H1 (cell line): ENCODE data around the gene PRSS38. TPM values are rescaled to one million over a fixed set of nuclear protein-coding genes. Genes with fewer than 3 reads are reported as not detected.

Experiments used
- CTCF ChIA-PET: fragments of 300-600 bp; sonication (Branson Sonifier 250); formaldehyde crosslinking; loops from one replicate; lab custom pipeline; 2021; ENCODE audit not compliant: partially characterized antibody; lab: Charles Lee
- POLR2A ChIA-PET: fragments of 300-600 bp; sonication (Branson Sonifier 250); formaldehyde crosslinking; loops from one replicate; lab custom pipeline; 2021; ENCODE audit warnings: inconsistent platforms; ENCODE audit not compliant: partially characterized antibody; lab: Charles Lee
- DNase-seq, 2 experiments: peaks; one replicate each; pipeline versions ENCODE4 v3.0.0 to v3.0.0-alpha.2; 2010 to 2022; ENCODE audit warnings: low spot score in 2 of 2, low read depth in 1 of 2, mixed read lengths in 1 of 2
- FAIRE-seq: peaks from 2 replicates; lab custom pipeline; 2011; peaks lifted over from hg19 to GRCh38; lab: Jason Lieb, UNC
- H2AFZ ChIP-seq: 2 replicates; pipeline ENCODE4 v1.8.1; 2012; ENCODE audit warnings: low read length, inconsistent platforms
- H2AK5ac ChIP-seq: 2 replicates; pipeline ENCODE4 v1.6.1; 2013; ENCODE audit warnings: low read depth, low read length
- H2BK120ac ChIP-seq: replicated peaks from 2 replicates; pipeline ENCODE3; 2013; ENCODE audit warnings: low read depth, low read length, inconsistent platforms
- H2BK12ac ChIP-seq: 2 replicates; pipeline ENCODE4 v1.6.1; 2013; ENCODE audit warnings: low read depth, low read length
- H2BK15ac ChIP-seq: 2 replicates; pipeline ENCODE4 v1.6.1; 2013; ENCODE audit warnings: low read length
- H2BK20ac ChIP-seq: 2 replicates; pipeline ENCODE4 v1.6.1; 2013; ENCODE audit warnings: low read length
- H2BK5ac ChIP-seq: 2 replicates; pipeline ENCODE4 v1.6.1; 2013; ENCODE audit warnings: low read depth, low read length
- H3K14ac ChIP-seq: 2 replicates; pipeline ENCODE4 v1.6.1; 2013; ENCODE audit warnings: inconsistent platforms; ENCODE audit not compliant: insufficient read length
- H3K18ac ChIP-seq: 2 replicates; pipeline ENCODE4 v1.6.1; 2013; ENCODE audit warnings: low read length; ENCODE audit errors: extremely low read depth
- H3K23ac ChIP-seq: 2 replicates; pipeline ENCODE4 v1.6.1; 2013; ENCODE audit warnings: inconsistent platforms; ENCODE audit not compliant: insufficient read length
- H3K23me2 ChIP-seq: 2 replicates; pipeline ENCODE4 v1.6.1; 2013; ENCODE audit warnings: low read depth, low read length
- H3K27ac ChIP-seq: 2 replicates; pipeline ENCODE4 v1.6.1; 2011; ENCODE audit warnings: low read depth, low read length, inconsistent platforms
- H3K27me3 ChIP-seq, 4 experiments: replicated peaks in 1 of 4; 1 replicate in 1 of 4; 2 replicates in 3 of 4; pipeline versions ENCODE4 v1.6.1 to v1.8.1; 2011 to 2013; ENCODE audit warnings: low read length in 3 of 4, mild to moderate bottlenecking in 3 of 4, inconsistent platforms in 2 of 4, mixed read lengths in 2 of 4, moderate library complexity in 1 of 4; ENCODE audit not compliant: control insufficient read depth in 3 of 4, insufficient read depth in 3 of 4; ENCODE audit errors: extremely low read depth in 1 of 4
- H3K36me3 ChIP-seq, 4 experiments: 2 replicates each; pipeline versions ENCODE4 v1.6.1 to v1.8.1; 2011 to 2013; ENCODE audit warnings: mild to moderate bottlenecking in 4 of 4, low read length in 3 of 4, moderate library complexity in 2 of 4, control low read depth in 1 of 4, inconsistent platforms in 1 of 4; ENCODE audit not compliant: insufficient read depth in 4 of 4, control insufficient read depth in 2 of 4
- H3K4ac ChIP-seq: replicated peaks from 2 replicates; pipeline ENCODE3; 2013; ENCODE audit warnings: low read length, low read depth, mixed read lengths, inconsistent platforms; ENCODE audit not compliant: insufficient read length
- H3K4me1 ChIP-seq, 4 experiments: replicated peaks in 1 of 4; 1 replicate in 1 of 4; 2 replicates in 3 of 4; pipeline versions ENCODE4 v1.6.1 to v1.8.1; 2011 to 2013; ENCODE audit warnings: low read length in 3 of 4, inconsistent platforms in 2 of 4, mixed read lengths in 1 of 4; ENCODE audit not compliant: insufficient read depth in 4 of 4, control insufficient read depth in 3 of 4
- H3K4me2 ChIP-seq, 2 experiments: 2 replicates each; pipeline versions ENCODE4 v1.6.1 to v1.8.1; 2011 to 2013; ENCODE audit warnings: low read depth in 2 of 2, low read length in 2 of 2, control low read depth in 1 of 2, inconsistent platforms in 1 of 2, mild to moderate bottlenecking in 1 of 2; ENCODE audit not compliant: insufficient read depth in 1 of 2
- H3K4me3 ChIP-seq, 4 experiments: fragments of 200-600, 300-600 bp in 1 of 4; sonication (generic), shearing (Covaris generic), sonication (Bioruptor Twin) in 1 of 4; 2 replicates each; pipeline versions ENCODE4 v1.5.1 to v1.8.1; 2011 to 2016; ENCODE audit warnings: low read length in 4 of 4, low read depth in 3 of 4, control low read depth in 2 of 4, inconsistent platforms in 2 of 4, mild to moderate bottlenecking in 2 of 4, mixed read lengths in 1 of 4, moderate library complexity in 1 of 4; ENCODE audit not compliant: insufficient read depth in 2 of 4; ENCODE audit errors: extremely low read depth in 1 of 4
- H3K56ac ChIP-seq: replicated peaks from 2 replicates; pipeline ENCODE3; 2013; ENCODE audit warnings: low read depth, mild to moderate bottlenecking, mixed read lengths, low read length, inconsistent platforms; ENCODE audit not compliant: insufficient read length
- H3K79me1 ChIP-seq: 2 replicates; pipeline ENCODE4 v1.6.1; 2013; ENCODE audit warnings: low read depth, low read length, control low read depth
- H3K79me2 ChIP-seq, 2 experiments: 2 replicates each; pipeline versions ENCODE4 v1.6.1 to v1.8.1; 2012 to 2013; ENCODE audit warnings: low read length in 2 of 2, mild to moderate bottlenecking in 2 of 2, inconsistent platforms in 1 of 2; ENCODE audit not compliant: insufficient read depth in 2 of 2, control insufficient read depth in 1 of 2
- H3K9ac ChIP-seq, 4 experiments: replicated peaks in 1 of 4; 1 replicate in 1 of 4; 2 replicates in 3 of 4; pipeline versions ENCODE4 v1.6.1 to v1.8.1; 2011 to 2013; ENCODE audit warnings: low read depth in 3 of 4, low read length in 3 of 4, control low read depth in 2 of 4, mild to moderate bottlenecking in 2 of 4, moderate library complexity in 2 of 4, inconsistent platforms in 1 of 4; ENCODE audit errors: extremely low read depth in 1 of 4
- H3K9me3 ChIP-seq, 2 experiments: 2 replicates each; pipeline versions ENCODE4 v1.6.1 to v1.8.1; 2012 to 2013; ENCODE audit warnings: mild to moderate bottlenecking in 2 of 2, moderate library complexity in 2 of 2, control low read depth in 1 of 2, inconsistent platforms in 1 of 2, low read depth in 1 of 2, low read length in 1 of 2, mixed read lengths in 1 of 2; ENCODE audit not compliant: insufficient read depth in 2 of 2
- H4K20me1 ChIP-seq, 2 experiments: replicated peaks in 1 of 2; 2 replicates each; pipeline versions ENCODE3 to v1.8.1; 2011 to 2013; ENCODE audit warnings: inconsistent platforms in 2 of 2, low read length in 2 of 2, mild to moderate bottlenecking in 1 of 2; ENCODE audit not compliant: insufficient read depth in 2 of 2, control insufficient read depth in 1 of 2
- H4K5ac ChIP-seq: 2 replicates; pipeline ENCODE4 v1.6.1; 2013; ENCODE audit warnings: low read length, low read depth, mixed read lengths, inconsistent platforms; ENCODE audit not compliant: insufficient read length
- H4K8ac ChIP-seq: 2 replicates; pipeline ENCODE4 v1.8.0; 2013; ENCODE audit warnings: mild to moderate bottlenecking, moderate library complexity, low read length, inconsistent platforms; ENCODE audit not compliant: insufficient read depth; ENCODE audit errors: extremely low read depth
- H4K91ac ChIP-seq: replicated peaks from 2 replicates; pipeline ENCODE3; 2013; ENCODE audit warnings: low read length, mixed read lengths, inconsistent platforms; ENCODE audit not compliant: insufficient read length
- BCL11A ChIP-seq, 2 experiments: IDR thresholded peaks; one replicate each; pipeline ENCODE4 v1.6.1; 2011; ENCODE audit warnings: low read depth in 2 of 2, low read length in 2 of 2, mild to moderate bottlenecking in 2 of 2
- GABPA ChIP-seq: IDR thresholded peaks from 2 replicates; pipeline ENCODE4 v1.6.1; 2011; ENCODE audit warnings: mild to moderate bottlenecking, low read length, moderate library complexity, borderline replicate concordance; ENCODE audit not compliant: insufficient read depth
- JUN ChIP-seq: IDR thresholded peaks from 2 replicates; pipeline ENCODE4 v1.6.1; 2011; ENCODE audit warnings: low read depth, mild to moderate bottlenecking, improper control_type of control experiment, low read length
- SIRT6 ChIP-seq: IDR thresholded peaks from one replicate; pipeline ENCODE4 v1.7.1; 2012; ENCODE audit warnings: low read length, inconsistent platforms
- SRF ChIP-seq: IDR thresholded peaks from 2 replicates; pipeline ENCODE4 v1.6.1; 2011; ENCODE audit warnings: mild to moderate bottlenecking, low read depth, low read length, moderate library complexity
- TAF1 ChIP-seq: IDR thresholded peaks from 2 replicates; pipeline ENCODE4 v1.6.1; 2011; ENCODE audit warnings: mild to moderate bottlenecking, low read depth, low read length
- WGBS, 2 experiments: shearing (Covaris generic) in 1 of 2; methylation state at CpG; one replicate each; pipeline versions ENCODE4 v1.1.6 to v1.1.7; 2013 to 2015; ENCODE audit warnings: low lambda C conversion rate in 2 of 2, mixed read lengths in 2 of 2, inconsistent platforms in 1 of 2, low coverage in 1 of 2, missing lambda C conversion rate in 1 of 2; ENCODE audit not compliant: insufficient replicate concordance in 2 of 2, insufficient coverage in 1 of 2, insufficient read length in 1 of 2; ENCODE audit errors: extremely low coverage in 1 of 2, missing lambda C conversion rate in 1 of 2; 5-methylcytosine and 5-hydroxymethylcytosine counted together
- polyA plus RNA-seq, 7 experiments: library from polyadenylated mRNA; depleted of rRNA in 3 of 7; stranded (reverse) in 5 of 7; unstranded in 2 of 7; fragments of >200 nt in 5 of 7; fragments of 200-250 nt in 2 of 7; gene quantifications; 1 replicate in 5 of 7; 2 replicates in 1 of 7; 4 replicates in 1 of 7; pipeline versions ENCODE4 v1.2.1 to v1.2.3, GENCODE V29; 2011 to 2013; ENCODE audit warnings: missing spikeins in 2 of 7, mixed read lengths in 2 of 7
- total RNA-seq: library from RNA; stranded (reverse); fragmentation: NEBNext Ultra II Directional; extraction: Animal tissue kit (Norgen Biotek cat#: 25700); gene quantifications from 2 replicates; pipeline ENCODE4 v1.2.1, GENCODE V29; 2021
- TF ChIP-seq, protein P1 (sequence below), 3 experiments: IDR thresholded peaks; 1 replicate in 2 of 3; 2 replicates in 1 of 3; pipeline versions ENCODE4 v1.5.1 to v1.6.1; 2011; ENCODE audit warnings: low read length in 3 of 3, mild to moderate bottlenecking in 3 of 3, inconsistent platforms in 2 of 3, low read depth in 1 of 3, moderate library complexity in 1 of 3; ENCODE audit not compliant: insufficient read depth in 1 of 3; ENCODE audit errors: control extremely low read depth in 1 of 3

The PRSS38 gene
- total and polyA plus RNA-seq, 2 of the 8 experiments (the other 6 are each of a cell fraction or from before 2014, with no cell fraction given), result not detected

DNA sequence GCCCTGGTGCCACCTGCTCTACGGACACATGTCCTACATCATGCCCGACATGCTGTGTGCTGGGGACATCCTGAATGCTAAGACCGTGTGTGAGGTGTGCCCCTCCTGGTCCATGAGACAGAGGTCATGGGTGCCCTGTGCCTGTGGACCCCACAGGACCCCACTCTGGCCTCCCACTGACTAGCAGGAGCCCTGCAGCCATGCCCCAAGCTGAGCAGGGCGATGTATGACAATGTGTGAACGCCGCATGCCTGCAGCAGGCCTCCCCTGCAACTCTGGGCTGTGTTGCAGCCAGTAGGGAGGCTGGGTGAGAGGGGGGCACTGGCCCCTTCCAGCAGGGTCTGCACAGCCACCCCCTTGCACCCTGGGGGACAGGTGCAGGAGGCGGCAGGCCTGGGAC lies 30.0 kb downstream of the PRSS38 start:
- Histone ChIP-seq H4K5ac (no peak overlapping the region), H4K20me1 (no peaks in the 10 kb centered on the region), H4K8ac (no peak overlapping the region), H3K27ac (no peak overlapping the region), H3K79me2 (no peaks in the 10 kb centered on the region), H3K4ac (no peak overlapping the region), H3K36me3 (no peaks in the 10 kb centered on the region), H2AFZ (no peak overlapping the region), H4K91ac (no peak overlapping the region), H3K4me3 (no peak overlapping the region), H2BK120ac (no peak overlapping the region), H3K79me1 (no peaks in the 10 kb centered on the region), H3K18ac (no peak overlapping the region), H3K9ac (no peak overlapping the region), H3K27me3 (no peaks in the 10 kb centered on the region), H2BK12ac (no peak overlapping the region), H3K4me1 (peaks cover 0 to 3% (median 0%) of the 10 kb centered on the region in 4 experiments; a peak in 1 of 7 replicates), H2AK5ac (no peak overlapping the region), H2BK5ac (no peak overlapping the region), H3K14ac (no peak overlapping the region), H3K23me2 (0 out of 2 replicates have a peak, but pooled peaks cover under 1% of the 10 kb centered on the region), H3K9me3 (0 out of 4 replicates have a peak, but pooled peaks cover 0 to 5% of the 10 kb centered on the region in 2 experiments), H2BK15ac (no peak overlapping the region), H3K56ac (no peak overlapping the region), H2BK20ac (no peak overlapping the region), H3K23ac (no peak overlapping the region), H3K4me2 (no peak overlapping the region)
- FAIRE-seq (no peak), DNase-seq (no peak)
- TF ChIP-seq JUN, result no peak
- TF ChIP-seq TAF1, result no peak
- TF ChIP-seq GABPA, result no peak
- no peak for TF ChIP-seq SIRT6
- TF ChIP-seq, protein P1, sequence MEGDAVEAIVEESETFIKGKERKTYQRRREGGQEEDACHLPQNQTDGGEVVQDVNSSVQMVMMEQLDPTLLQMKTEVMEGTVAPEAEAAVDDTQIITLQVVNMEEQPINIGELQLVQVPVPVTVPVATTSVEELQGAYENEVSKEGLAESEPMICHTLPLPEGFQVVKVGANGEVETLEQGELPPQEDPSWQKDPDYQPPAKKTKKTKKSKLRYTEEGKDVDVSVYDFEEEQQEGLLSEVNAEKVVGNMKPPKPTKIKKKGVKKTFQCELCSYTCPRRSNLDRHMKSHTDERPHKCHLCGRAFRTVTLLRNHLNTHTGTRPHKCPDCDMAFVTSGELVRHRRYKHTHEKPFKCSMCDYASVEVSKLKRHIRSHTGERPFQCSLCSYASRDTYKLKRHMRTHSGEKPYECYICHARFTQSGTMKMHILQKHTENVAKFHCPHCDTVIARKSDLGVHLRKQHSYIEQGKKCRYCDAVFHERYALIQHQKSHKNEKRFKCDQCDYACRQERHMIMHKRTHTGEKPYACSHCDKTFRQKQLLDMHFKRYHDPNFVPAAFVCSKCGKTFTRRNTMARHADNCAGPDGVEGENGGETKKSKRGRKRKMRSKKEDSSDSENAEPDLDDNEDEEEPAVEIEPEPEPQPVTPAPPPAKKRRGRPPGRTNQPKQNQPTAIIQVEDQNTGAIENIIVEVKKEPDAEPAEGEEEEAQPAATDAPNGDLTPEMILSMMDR (IDR thresholded peaks at IDR 0.05; ENCODE audit: control extremely low read depth in 1 of 3, insufficient read depth in 1 of 3, low read depth in 1 of 3, low read length in 3 of 3), result no peak
- no peak for TF ChIP-seq SRF
- TF ChIP-seq BCL11A (IDR thresholded peaks at IDR 0.05; ENCODE audit: low read depth in 2 of 2, low read length in 2 of 2), result no peak
- POLR2A ChIA-PET, result no interaction called here
- CTCF ChIA-PET, result interaction anchor here (1.0 kb wide), 1 partner anchor 83 kb away, joined by 3 read pairs; no protein-coding TSS in a partner anchor
- 82% methylated on average over 7 of the region's 7 CpGs; no CpG with 5 or more reads in 1 of the 2 experiments for WGBS, 2 experiments
